NCI-H128 (cell line): ENCODE measurements around the gene HCN3.
"Not testable (repeated sequence)": the region's sequence is repeated elsewhere in the genome, so short reads cannot be mapped to it uniquely, and the experiment has no call there.

Experiments used
- DNase-seq: peaks from one replicate; lab custom pipeline; 2025; ENCODE audit not compliant: unreplicated experiment; lab: John Stamatoyannopoulos, UW

Gene HCN3

GRCh38 chr1:155282488-155283091, 5.3 kb downstream of the HCN3 start:
- no peak for DNase-seq

GRCh38 chr1:155284476-155284875, 7.2 kb downstream of the HCN3 start:
- DNase-seq, result no peak

- no peak for DNase-seq
Measured at GRCh38 chr1:155285063-155285462, 7.8 kb downstream of the HCN3 start.

- DNase-seq, result no peak
Measured at GRCh38 chr1:155285631-155286044, 8.4 kb downstream of the HCN3 start.

GRCh38 chr1:155286544-155286943, 9.3 kb downstream of the HCN3 start:
- DNase-seq, result no peak

GRCh38 chr1:155287987-155288543, 10.8 kb downstream of the HCN3 start:
- DNase-seq, result no peak

GRCh38 chr1:155291006-155291405, 13.7 kb downstream of the HCN3 start:
- not testable (repeated sequence) for DNase-seq

DNA sequence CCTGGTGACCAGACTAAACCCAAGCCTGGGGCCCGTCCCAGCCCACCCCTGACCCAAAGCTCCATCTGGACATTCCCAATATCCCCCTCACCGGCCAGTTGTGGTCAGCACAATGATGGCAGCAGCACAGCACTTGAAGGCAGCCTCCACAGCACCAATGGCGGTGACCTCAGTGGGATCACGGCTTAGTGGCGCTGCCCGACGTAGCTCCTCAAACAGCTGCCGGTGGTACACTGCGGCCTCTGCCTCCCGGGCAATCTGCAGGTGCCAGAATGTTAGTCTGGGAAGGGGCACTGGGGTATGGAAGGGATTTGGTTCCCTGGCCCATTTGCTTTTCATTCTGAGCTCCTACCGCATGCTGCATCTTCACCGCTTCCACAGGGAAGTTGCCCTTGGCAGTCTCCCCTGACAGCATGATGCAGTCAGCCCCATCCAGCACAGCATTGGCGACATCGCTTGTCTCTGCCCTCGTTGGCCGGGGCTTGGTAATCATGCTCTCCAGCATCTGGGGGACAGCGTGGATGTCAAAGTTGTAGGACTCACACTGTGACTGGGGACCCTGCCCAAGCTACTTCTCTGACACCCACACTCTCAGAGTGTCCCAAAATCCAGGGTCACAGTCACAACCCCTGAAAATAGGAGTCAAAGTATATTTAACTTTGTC, 16.0 kb downstream of the HCN3 start:
- DNase-seq, result no peak

GRCh38 chr1:155294520-155295182, 17.4 kb downstream of the HCN3 start:
- no peak for DNase-seq

DNA sequence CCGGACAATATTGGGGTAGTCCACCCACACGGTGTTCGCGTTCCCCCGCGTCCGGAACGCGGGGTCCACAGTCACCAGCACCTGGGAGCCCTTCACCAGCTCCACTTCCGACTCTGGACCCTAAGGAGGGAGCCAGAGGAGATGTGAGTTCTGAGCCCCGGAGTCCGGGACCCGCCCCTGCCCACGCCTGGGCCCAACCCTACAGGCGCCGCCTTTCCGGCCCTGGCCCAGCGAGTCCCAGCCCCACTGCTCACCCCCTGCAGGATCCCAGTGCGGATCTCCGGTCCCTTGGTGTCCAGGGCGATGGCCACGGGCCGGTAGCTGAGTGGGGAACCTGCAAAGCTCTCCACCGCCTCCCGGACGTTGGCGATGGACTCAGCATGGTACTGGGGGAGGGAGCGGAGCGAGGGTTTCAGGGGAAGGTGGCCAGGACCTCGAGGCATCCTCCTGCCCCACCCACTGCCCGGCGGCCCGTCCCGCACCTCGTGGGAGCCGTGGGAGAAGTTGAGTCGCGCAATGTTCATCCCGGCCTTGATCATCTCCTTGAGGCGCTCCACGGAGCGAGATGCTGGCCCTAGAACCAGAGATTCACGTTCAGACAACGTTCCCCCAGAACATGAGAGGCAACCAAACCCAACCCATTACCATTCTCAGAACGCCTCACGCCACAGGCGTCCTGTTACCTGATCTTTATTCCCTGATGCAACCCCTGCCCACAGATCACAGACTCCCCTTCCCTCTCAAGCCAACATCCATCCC, 18.1 kb downstream of the HCN3 start:
- DNase-seq, result no peak

GRCh38 chr1:155295942-155296267, 18.6 kb downstream of the HCN3 start:
- no peak for DNase-seq

GRCh38 chr1:155296661-155297060, 19.4 kb downstream of the HCN3 start:
- no peak for DNase-seq

DNA sequence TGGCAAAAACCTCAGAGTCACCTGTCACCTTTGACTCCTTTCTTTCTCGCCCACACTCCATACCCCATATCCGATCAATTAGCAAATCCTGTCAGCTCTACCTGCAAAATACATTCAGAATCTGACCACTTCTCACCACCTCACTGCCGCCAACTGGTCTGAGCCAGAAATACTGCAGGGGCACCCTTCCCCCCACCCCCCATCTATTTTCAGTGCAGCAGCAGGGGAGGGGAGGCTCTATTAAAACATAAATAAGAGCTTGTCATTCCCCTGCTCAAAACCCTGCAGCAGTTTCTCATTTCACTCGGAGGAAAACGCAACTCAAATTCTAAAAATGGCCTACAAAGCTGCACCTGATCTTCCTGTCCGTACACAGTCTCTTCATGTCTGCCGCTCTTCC, 20.1 kb downstream of the HCN3 start:
- DNase-seq, result no peak

- no peak for DNase-seq
Measured at GRCh38 chr1:155300024-155300423, 22.8 kb downstream of the HCN3 start.

- no peak for DNase-seq
Measured at GRCh38 chr1:155300553-155301329, 23.5 kb downstream of the HCN3 start.

GRCh38 chr1:155301342-155301841, 24.1 kb downstream of the HCN3 start, which contains the start of gene PKLR:
TSS of gene PKLR (minus strand) at chr1:155301438. CDS start at chr1:155301395, 43 bp downstream.
- no peak for DNase-seq

DNA sequence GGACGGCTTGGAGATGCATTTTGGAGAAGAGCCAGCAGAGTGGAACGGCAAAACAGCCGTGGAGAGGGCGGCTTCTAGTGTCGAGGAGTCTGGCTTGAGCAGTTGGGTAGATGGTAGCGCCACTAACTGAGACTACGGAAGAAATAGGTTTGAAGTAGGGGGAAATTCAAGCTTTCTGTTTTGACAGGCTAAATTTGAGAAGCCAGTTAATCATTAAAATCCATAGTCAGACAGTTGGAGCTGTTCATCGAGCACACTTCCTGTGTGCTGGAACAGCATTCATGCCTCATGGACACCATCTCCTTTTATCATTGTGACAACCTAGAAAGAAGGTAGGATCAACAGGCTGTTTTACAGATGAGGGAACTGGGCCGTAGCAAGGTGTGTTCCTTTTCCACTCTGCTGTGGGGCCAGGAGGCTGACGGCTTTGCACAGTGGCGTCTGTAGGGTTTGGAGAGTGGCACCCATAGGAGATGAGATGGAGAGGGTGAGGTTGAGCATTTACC, 27.3 kb downstream of the HCN3 start:
- DNase-seq, result no peak

DNA sequence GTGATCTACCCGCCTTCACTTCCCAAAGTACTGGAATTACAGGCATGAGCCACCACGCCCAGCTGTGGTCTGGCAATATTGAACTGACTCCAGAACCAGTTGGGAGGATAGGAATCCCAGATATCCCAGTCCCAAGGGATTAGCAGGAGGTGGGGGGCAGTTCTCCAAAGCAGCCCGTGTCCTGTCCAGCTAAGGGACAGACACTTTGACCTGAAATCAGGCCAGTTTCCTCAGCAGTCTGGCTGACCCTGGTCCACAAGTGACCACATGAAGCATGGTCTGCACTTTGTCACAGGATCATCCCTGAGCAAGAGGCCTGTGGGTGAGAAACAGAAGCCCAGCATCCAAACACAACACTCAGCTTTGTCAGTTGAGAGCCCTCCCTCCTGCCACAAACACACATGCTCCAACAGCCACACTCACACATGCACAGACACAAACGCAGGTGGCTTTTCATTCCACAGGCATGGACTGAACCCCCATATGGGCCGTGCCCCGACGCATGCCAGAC, 28.7 kb downstream of the HCN3 start:
- DNase-seq, result no peak

DNA sequence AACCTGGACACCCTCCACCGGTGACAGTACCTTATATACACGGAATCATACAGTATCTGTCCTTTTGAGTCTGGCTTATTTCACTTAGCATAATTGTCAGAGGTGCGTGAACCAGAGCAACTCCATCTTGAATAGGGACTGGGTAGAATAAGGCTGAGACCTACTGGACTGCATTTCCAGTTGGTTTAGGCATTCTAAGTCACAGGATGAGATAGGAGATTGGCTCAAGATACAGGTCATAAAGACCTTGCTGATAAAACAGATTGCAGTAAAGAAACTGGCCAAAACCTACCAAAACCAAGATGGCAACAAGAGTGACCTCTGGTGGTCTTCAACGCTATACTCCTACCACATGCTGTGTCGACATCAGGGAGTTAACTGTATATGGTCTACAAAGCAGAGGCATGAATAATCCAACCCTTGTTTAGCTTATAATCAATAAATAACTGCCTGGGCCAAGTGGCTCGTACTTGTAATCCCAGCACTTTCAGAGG, 30.0 kb downstream of the HCN3 start:
- DNase-seq, result no peak
